Frontal cortex (tissue), 4 donors: ENCODE results near the gene HEXIM2. TPM values are rescaled to one million over a fixed set of nuclear protein-coding genes. Genes with fewer than 3 reads are reported as not detected.
"Not testable (repeated sequence)": the region's sequence is repeated elsewhere in the genome, so short reads cannot be mapped to it uniquely, and the experiment has no call there.

ENCODE experiments used
- DNase-seq, 2 donors: peaks; one replicate each; pipeline ENCODE4 v3.0.0; 2012; ENCODE audit warnings: low spot score in 2 of 2
- FAIRE-seq: peaks from 2 replicates; lab custom pipeline; 2012; peaks lifted over from hg19 to GRCh38; lab: Jason Lieb, UNC
- small RNA-seq: library from RNA; depleted of rRNA; stranded (forward); fragments of <200 nt; gene quantifications from one replicate; pipeline ENCODE3, GENCODE V24; 2014
- total RNA-seq: library from RNA; depleted of rRNA; stranded (reverse); fragments of >200 nt; gene quantifications from one replicate; pipeline ENCODE4 v1.2.3, GENCODE V29; 2014
- donor health status: control.
- donor health status: control.
- donor health status: control.

The HEXIM2 gene
- total RNA-seq, 1 donor from 2014 or later = 8.2 TPM

DNA sequence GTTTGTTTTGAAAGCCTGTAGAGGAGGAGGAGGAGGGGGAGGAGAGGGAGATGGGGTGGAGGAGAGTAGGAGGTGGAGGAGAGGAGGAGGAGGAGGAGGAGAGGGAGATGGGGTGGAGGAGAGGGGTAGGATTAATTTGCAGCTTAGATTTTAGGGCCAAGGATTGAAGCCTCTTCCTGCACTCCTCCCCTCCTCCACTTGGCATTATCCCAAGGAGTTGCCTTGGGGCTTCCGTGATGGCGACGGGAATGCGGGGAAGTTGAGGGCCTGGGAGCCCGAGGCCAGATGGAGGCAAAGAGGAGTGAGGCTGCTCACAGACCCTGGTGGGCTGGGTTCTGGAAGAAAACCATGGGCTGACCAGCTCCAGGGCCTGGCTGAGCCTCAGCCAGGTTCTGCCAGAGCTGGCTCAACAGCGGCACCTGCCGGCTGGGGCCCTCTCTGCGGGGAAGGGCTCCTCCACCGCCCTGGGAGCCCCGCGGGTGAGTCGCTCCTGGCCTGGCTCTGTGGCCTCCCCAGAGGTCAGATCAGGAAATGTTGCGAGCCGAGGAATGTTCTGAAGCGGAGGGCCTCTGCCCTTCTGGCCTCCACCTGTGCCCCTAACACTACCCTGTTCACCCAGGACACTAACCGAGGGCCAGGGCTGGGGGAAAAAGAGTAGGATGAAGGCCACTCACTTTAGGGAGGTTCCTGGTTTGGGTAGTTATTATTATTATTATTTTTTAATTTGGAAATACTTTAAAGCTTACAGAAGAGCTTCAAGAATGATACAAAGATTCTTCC is 36.1 kb downstream of the HEXIM2 start:
- no peak for FAIRE-seq
- peak; percentile 58 to 80 for DNase-seq

GRCh38 chr17:45200701-45201100 is 39.0 kb downstream of the HEXIM2 start:
- no peak for FAIRE-seq
- no peak for DNase-seq

DNA sequence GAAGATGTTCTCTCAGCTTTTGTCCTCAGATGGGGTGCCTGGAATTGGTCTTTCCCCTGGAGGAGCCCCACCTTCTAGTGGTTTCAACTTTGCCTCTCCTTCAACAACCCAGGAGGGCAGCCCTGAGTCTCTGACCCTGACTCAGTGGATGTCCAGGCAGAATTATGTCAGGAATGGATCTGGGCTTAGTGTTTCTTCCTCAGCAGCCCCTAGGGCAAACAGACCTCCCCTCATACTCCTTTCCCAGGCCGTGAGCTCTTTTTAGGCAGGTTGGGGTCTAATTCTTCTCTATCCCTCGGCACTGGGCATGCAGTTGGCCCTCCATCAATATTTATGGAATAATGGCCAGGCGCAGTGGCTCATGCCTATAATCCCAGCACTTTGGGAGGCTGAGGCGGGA is 39.8 kb downstream of the HEXIM2 start:
- FAIRE-seq = no peak
- no peak for DNase-seq

GRCh38 chr17:45201880-45202279 is 40.2 kb downstream of the HEXIM2 start:
- not testable (repeated sequence) for DNase-seq, FAIRE-seq

- DNase-seq (peak; percentile 75 to 83), FAIRE-seq (peak; percentile 13)
Observed at GRCh38 chr17:45218895-45219661, 57.4 kb downstream of the HEXIM2 start.

Small RNA genes lying within 50 kb of the gene (small RNA-seq; reads per million reads assigned to genes)
- gene MIR6784 = not detected

Other genes with a start within 250 kb of the HEXIM2 start
- 155 TPM for gene GFAP, start 246.4 kb upstream of the HEXIM2 start, total RNA-seq
- 0.41 TPM for gene KIF18B, start 214.1 kb upstream of the HEXIM2 start, total RNA-seq
- 1.2 TPM for gene C1QL1, start 193.6 kb upstream of the HEXIM2 start, total RNA-seq
- gene DCAKD, start 110.2 kb upstream of the HEXIM2 start, total RNA-seq = 48.5 TPM
- gene NMT1, start 100.6 kb upstream of the HEXIM2 start, total RNA-seq = 29.3 TPM
- 0.82 TPM for gene PLCD3, start 29.4 kb upstream of the HEXIM2 start, total RNA-seq
- 2.4 TPM for gene ACBD4, start 26.2 kb upstream of the HEXIM2 start, total RNA-seq
- 8.6 TPM for gene HEXIM1, start 13.4 kb upstream of the HEXIM2 start, total RNA-seq
- 4.1 TPM for gene FMNL1, start 60.0 kb downstream of the HEXIM2 start, total RNA-seq
- not detected for gene SPATA32, start 100.2 kb downstream of the HEXIM2 start, total RNA-seq
- 0.82 TPM for gene MAP3K14, start 155.1 kb downstream of the HEXIM2 start, total RNA-seq